Heart left ventricle (tissue), 13 donors: ENCODE results near the gene ADARB1.

Experiments used
- CTCF ChIP-seq, 12 donors: fragments of 200-600 bp; sonication (generic) in 4 of 12; IDR thresholded peaks; one replicate each; pipeline versions ENCODE4 v1.5.0 to v1.8.0; 2018 to 2022; ENCODE audit warnings: antibody characterized with exemption in 12 of 12, mild to moderate bottlenecking in 5 of 12
- POLR2A ChIP-seq, 2 donors: fragments of 450-650 bp; IDR thresholded peaks; one replicate each; pipeline ENCODE4 v1.6.1; 2017; ENCODE audit warnings: antibody characterized with exemption in 2 of 2, mild to moderate bottlenecking in 2 of 2, moderate library complexity in 2 of 2
- donor health status: ischemic (EF 13 %, LVEDD 7.1; RV severe dilation, severe dysfunction).
- donor health status: DM: no; HTN: yes; CAD: no.
- donor health status: DM: no; HTN: no; CAD: no.
- donor health status: ischemic (EF 25% LVEDD 6.9; RV normal size, moderate dysfunction).
- donor health status: ischemic (EF 25% LVEDD 5.7; RV mildly dilated, moderate dysfunction).
- donor health status: ischemic (EF 35%, LVEDD 5.7; RV mildly dilated, moderate dysfunction).
- donor health status: nonischemic (EF 11% LVEDD 7.7; RV severe dilation, severe dysfunction).
- donor health status: DM: yes; HTN: yes; CAD: no.
- donor health status: PGD.
- donor health status: ischemic (EF 29% LVEDD 5.4; RV normal size, mild dysfunction).
- donor health status: nonischemic (EF 23%, LVEDD 6.1; RV moderate dilation, normal function).

GRCh38 chr21:45122030-45122429 is 47.6 kb downstream of the ADARB1 start:
- TF ChIP-seq CTCF (IDR thresholded peaks at IDR 0.05) (no peak), POLR2A (IDR thresholded peaks at IDR 0.05) (no peak)
